ENCODE measurements around the gene ZNF14. TPM values are rescaled to one million over a fixed set of nuclear protein-coding genes. Genes with fewer than 3 reads are reported as not detected.

Gene ZNF14
- total and polyA plus RNA-seq, 2 of the 13 experiments (the other 11 are each of a cell fraction or from before 2014, with no cell fraction given): 1.9 to 6.2 TPM

GRCh38 chr19:19776206-19777008, 43.5 kb upstream of the ZNF14 start (continued):
- no peak for TF ChIP-seq MAFK (conservative IDR thresholded peaks at IDR 0.05 in 1 of 2, IDR thresholded peaks at IDR 0.05 in 1 of 2; ENCODE audit: low read length in 2 of 2)
- TF ChIP-seq ZNF468 (CRISPR knock-in tag; IDR thresholded peaks at IDR 0.05): no peak
- TF ChIP-seq HOMEZ (CRISPR knock-in tag; IDR thresholded peaks at IDR 0.05; ENCODE audit: low read depth): no peak
- TF ChIP-seq ZNF335 (CRISPR knock-in tag; IDR thresholded peaks at IDR 0.05): peak; percentile 85; the same call in 1 of the 2 replicates
- TF ChIP-seq PREB (CRISPR knock-in tag; IDR thresholded peaks at IDR 0.05): no peak
- TF ChIP-seq, protein P1, sequence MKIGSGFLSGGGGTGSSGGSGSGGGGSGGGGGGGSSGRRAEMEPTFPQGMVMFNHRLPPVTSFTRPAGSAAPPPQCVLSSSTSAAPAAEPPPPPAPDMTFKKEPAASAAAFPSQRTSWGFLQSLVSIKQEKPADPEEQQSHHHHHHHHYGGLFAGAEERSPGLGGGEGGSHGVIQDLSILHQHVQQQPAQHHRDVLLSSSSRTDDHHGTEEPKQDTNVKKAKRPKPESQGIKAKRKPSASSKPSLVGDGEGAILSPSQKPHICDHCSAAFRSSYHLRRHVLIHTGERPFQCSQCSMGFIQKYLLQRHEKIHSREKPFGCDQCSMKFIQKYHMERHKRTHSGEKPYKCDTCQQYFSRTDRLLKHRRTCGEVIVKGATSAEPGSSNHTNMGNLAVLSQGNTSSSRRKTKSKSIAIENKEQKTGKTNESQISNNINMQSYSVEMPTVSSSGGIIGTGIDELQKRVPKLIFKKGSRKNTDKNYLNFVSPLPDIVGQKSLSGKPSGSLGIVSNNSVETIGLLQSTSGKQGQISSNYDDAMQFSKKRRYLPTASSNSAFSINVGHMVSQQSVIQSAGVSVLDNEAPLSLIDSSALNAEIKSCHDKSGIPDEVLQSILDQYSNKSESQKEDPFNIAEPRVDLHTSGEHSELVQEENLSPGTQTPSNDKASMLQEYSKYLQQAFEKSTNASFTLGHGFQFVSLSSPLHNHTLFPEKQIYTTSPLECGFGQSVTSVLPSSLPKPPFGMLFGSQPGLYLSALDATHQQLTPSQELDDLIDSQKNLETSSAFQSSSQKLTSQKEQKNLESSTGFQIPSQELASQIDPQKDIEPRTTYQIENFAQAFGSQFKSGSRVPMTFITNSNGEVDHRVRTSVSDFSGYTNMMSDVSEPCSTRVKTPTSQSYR (CRISPR knock-in tag; IDR thresholded peaks at IDR 0.05; ENCODE audit: borderline replicate concordance): no peak
- TF ChIP-seq ZNF792 (CRISPR knock-in tag; IDR thresholded peaks at IDR 0.05): no peak; the same call in 1 of the 2 replicates
- no peak for TF ChIP-seq GFI1 (CRISPR knock-in tag; IDR thresholded peaks at IDR 0.05; ENCODE audit: borderline replicate concordance)
- no peak for TF ChIP-seq HNRNPH1 (optimal IDR thresholded peaks at IDR 0.05; ENCODE audit: low read depth, low read length)
- TF ChIP-seq ELF4 (CRISPR knock-in tag; IDR thresholded peaks at IDR 0.05; ENCODE audit: borderline replicate concordance): no peak; the same call in 1 of the 2 replicates
- TF ChIP-seq ARNT2 (CRISPR knock-in tag; IDR thresholded peaks at IDR 0.05; ENCODE audit: low read depth): 0 out of 2 replicates have a peak, but pooled peaks have one; percentile 45
- no peak for TF ChIP-seq GRHL1 (CRISPR knock-in tag; conservative IDR thresholded peaks at IDR 0.05)
- TF ChIP-seq, protein P2, sequence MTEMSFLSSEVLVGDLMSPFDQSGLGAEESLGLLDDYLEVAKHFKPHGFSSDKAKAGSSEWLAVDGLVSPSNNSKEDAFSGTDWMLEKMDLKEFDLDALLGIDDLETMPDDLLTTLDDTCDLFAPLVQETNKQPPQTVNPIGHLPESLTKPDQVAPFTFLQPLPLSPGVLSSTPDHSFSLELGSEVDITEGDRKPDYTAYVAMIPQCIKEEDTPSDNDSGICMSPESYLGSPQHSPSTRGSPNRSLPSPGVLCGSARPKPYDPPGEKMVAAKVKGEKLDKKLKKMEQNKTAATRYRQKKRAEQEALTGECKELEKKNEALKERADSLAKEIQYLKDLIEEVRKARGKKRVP (CRISPR knock-in tag; IDR thresholded peaks at IDR 0.05): no peak; a peak in 1 of 4 replicates
- TF ChIP-seq ZNF441 (CRISPR knock-in tag; IDR thresholded peaks at IDR 0.05; ENCODE audit: borderline replicate concordance): 0 out of 2 replicates have a peak, but pooled peaks have one; percentile 66
- TF ChIP-seq NRL (CRISPR knock-in tag; IDR thresholded peaks at IDR 0.05; ENCODE audit: borderline replicate concordance): peak; percentile 87; the same call in 1 of the 2 replicates
- TF ChIP-seq ZSCAN25 (CRISPR knock-in tag; IDR thresholded peaks at IDR 0.05): no peak; the same call in 1 of the 2 replicates
- TF ChIP-seq ZNF337 (CRISPR knock-in tag; IDR thresholded peaks at IDR 0.05; ENCODE audit: borderline replicate concordance, low read depth): no peak
- no peak for TF ChIP-seq ZNF790 (CRISPR knock-in tag; IDR thresholded peaks at IDR 0.05; ENCODE audit: borderline replicate concordance)
- no peak for TF ChIP-seq HMG20A (CRISPR knock-in tag; IDR thresholded peaks at IDR 0.05; ENCODE audit: borderline replicate concordance)
- TF ChIP-seq SP5 (CRISPR knock-in tag; IDR thresholded peaks at IDR 0.05; ENCODE audit: borderline replicate concordance, low read depth): peak; percentile 94
